Lung (tissue), 12 donors: ENCODE results near the gene ZNF513. TPM values are rescaled to one million over a fixed set of nuclear protein-coding genes. Genes with fewer than 3 reads are reported as not detected.

Source experiments
- ATAC-seq: fragments of 200-7000 bp; cut with Tn5 transposase; one replicate; pipeline ENCODE4 v1.9.1; 2020; ENCODE audit warnings: moderate number of reproducible peaks; ENCODE audit not compliant: insufficient read depth, low FRiP score
- DNase-seq, 3 donors: peaks; one replicate each; pipeline ENCODE4 v3.0.0-alpha.2; 2013 to 2017
- H3K27ac ChIP-seq, 2 donors: one replicate each; pipeline ENCODE4 v1.5.1; 2013; ENCODE audit warnings: mild to moderate bottlenecking in 2 of 2, moderate library complexity in 2 of 2, control low read depth in 1 of 2, inconsistent platforms in 1 of 2, low read depth in 1 of 2, low read length in 1 of 2
- H3K27me3 ChIP-seq, 3 donors: one replicate each; pipeline ENCODE4 v1.5.1; 2013; ENCODE audit warnings: low read length in 2 of 3; ENCODE audit not compliant: control insufficient read depth in 3 of 3, insufficient read depth in 3 of 3
- H3K36me3 ChIP-seq, 4 donors: one replicate each; pipeline ENCODE4 v1.5.1; 2013; ENCODE audit warnings: low read length in 4 of 4, mild to moderate bottlenecking in 1 of 4, moderate library complexity in 1 of 4; ENCODE audit not compliant: control insufficient read depth in 4 of 4, insufficient read depth in 4 of 4
- H3K4me1 ChIP-seq, 5 donors: one replicate each; pipeline ENCODE4 v1.5.1; 2013; ENCODE audit warnings: low read length in 5 of 5, mild to moderate bottlenecking in 2 of 5, moderate library complexity in 1 of 5; ENCODE audit not compliant: control insufficient read depth in 5 of 5, insufficient read depth in 5 of 5
- H3K4me3 ChIP-seq: one replicate; pipeline ENCODE4 v1.5.1; 2013; ENCODE audit warnings: mild to moderate bottlenecking, control low read depth, moderate library complexity
- H3K9ac ChIP-seq, 2 donors: one replicate each; pipeline ENCODE4 v1.5.1; 2013; ENCODE audit warnings: low read length in 2 of 2, control low read depth in 1 of 2; ENCODE audit not compliant: insufficient read depth in 1 of 2
- H3K9me3 ChIP-seq, 4 donors: one replicate each; pipeline ENCODE4 v1.5.1; 2013; ENCODE audit warnings: low read length in 3 of 4, mild to moderate bottlenecking in 1 of 4, moderate library complexity in 1 of 4; ENCODE audit not compliant: control insufficient read depth in 4 of 4, insufficient read depth in 3 of 4
- CTCF ChIP-seq: IDR thresholded peaks from 2 replicates; pipeline ENCODE4 v1.5.1; 2012; ENCODE audit warnings: mild to moderate bottlenecking; ENCODE audit errors: control extremely low read depth, extremely low read depth
- WGBS, 2 donors: extraction: QIAGEN DNeasy Blood & Tissue Kit; methylation state at CpG; one replicate each; pipeline ENCODE4 v1.1.7; 2013; 5-methylcytosine and 5-hydroxymethylcytosine counted together
- polyA plus RNA-seq, 2 donors: library from polyadenylated mRNA; stranded (reverse); fragments of 200-250 nt; gene quantifications; one replicate each; pipeline ENCODE4 v1.2.1, GENCODE V29; 2013
- total RNA-seq, 2 donors: library from RNA; depleted of rRNA in 1 of 2; stranded (reverse); fragments of >200 nt in 1 of 2; gene quantifications; one replicate each; pipeline ENCODE4 v1.2.1, GENCODE V29; 2014 to 2021
- donor health status: control.
- donor health status: control.
- donor health status: Bipolar disorder and iron deficiency.
- donor health status: healthy.
- donor health status: DM: yes; HTN: yes; CAD: no.

Gene ZNF513
- total and polyA plus RNA-seq, 4 donors = 8.0 to 22.2 (median 21.3) TPM

- no peaks in the 10 kb centered on the region for H3K9me3 ChIP-seq
- TF ChIP-seq CTCF = no peak
Measured at GRCh38 chr2:27379836-27380625, 503 bp downstream of the ZNF513 start.

GRCh38 chr2:27379383-27379835 is 1.1 kb downstream of the ZNF513 start:
- peak overlapping the region; percentile 62 for H3K4me3 ChIP-seq
- WGBS, 2 donors = 85 to 88% methylated on average over 2 of the region's 2 CpGs

More at GRCh38 chr2:27379836-27380625, 503 bp downstream of the ZNF513 start:
- DNase-seq (peak; percentile 30 to 59 (median 45)), ATAC-seq (no peak)
- Histone ChIP-seq H3K9ac (peak overlapping the region; percentile 91 to 96), H3K27ac (peak overlapping the region; percentile 88 to 93), H3K4me3 (peak overlapping the region; percentile 62), H3K27me3 (no peaks in the 10 kb centered on the region), H3K4me1 (peaks cover 4 to 19% (median 5%) of the 10 kb centered on the region in 5 donors), H3K36me3 (peaks cover 19 to 58% (median 39%) of the 10 kb centered on the region in 4 donors)
- 1% methylated on average over 35 of the region's 35 CpGs for WGBS, 2 donors

GRCh38 chr2:27378809-27379290 is 1.7 kb downstream of the ZNF513 start:
- Histone ChIP-seq H3K27ac (no peak overlapping the region), H3K4me1 (peaks cover 4 to 19% (median 5%) of the 10 kb centered on the region in 5 donors), H3K27me3 (no peaks in the 10 kb centered on the region), H3K9me3 (no peaks in the 10 kb centered on the region), H3K36me3 (peaks cover 21 to 58% (median 39%) of the 10 kb centered on the region in 4 donors), H3K9ac (no peak overlapping the region), H3K4me3 (no peak overlapping the region)
- TF ChIP-seq CTCF = no peak
- 87 to 91% methylated on average over 7 to 9 of the region's 9 CpGs for WGBS, 2 donors
- ATAC-seq = no peak
- no peak for DNase-seq

More at GRCh38 chr2:27379383-27379835, 1.1 kb downstream of the ZNF513 start:
- no peak for DNase-seq
- H3K27me3 ChIP-seq = no peaks in the 10 kb centered on the region
- peak overlapping the region in 1 of 2 donors; percentile 93 for H3K27ac ChIP-seq
- peaks cover 21 to 58% (median 41%) of the 10 kb centered on the region in 4 donors for H3K36me3 ChIP-seq
- no peaks in the 10 kb centered on the region for H3K9me3 ChIP-seq
- H3K9ac ChIP-seq = peak overlapping the region; percentile 91 to 96
- TF ChIP-seq CTCF = no peak
- H3K4me1 ChIP-seq = peaks cover 4 to 19% (median 5%) of the 10 kb centered on the region in 5 donors
- ATAC-seq = no peak
